Glutamatergic neuron (in vitro differentiated cells): ENCODE results near the gene BCAR1. TPM values are rescaled to one million over a fixed set of nuclear protein-coding genes. Genes with fewer than 3 reads are reported as not detected.
"Not testable (repeated sequence)": the region's sequence is repeated elsewhere in the genome, so short reads cannot be mapped to it uniquely, and the experiment has no call there.

Experiments
- DNase-seq: peaks from one replicate; pipeline ENCODE4 v3.0.0; 2022
- H3K27ac Mint-ChIP-seq: one replicate; pipeline ENCODE4 v1.8.0; 2020; ENCODE audit warnings: mild to moderate bottlenecking, mixed read lengths, inconsistent platforms; ENCODE audit not compliant: unreplicated experiment
- H3K27me3 Mint-ChIP-seq: one replicate; pipeline ENCODE4 v1.8.0; 2020; ENCODE audit warnings: mild to moderate bottlenecking, moderate library complexity, mixed read lengths, inconsistent platforms; ENCODE audit not compliant: unreplicated experiment
- H3K36me3 Mint-ChIP-seq: one replicate; pipeline ENCODE4 v1.8.0; 2020; ENCODE audit warnings: mild to moderate bottlenecking, mixed read lengths, inconsistent platforms; ENCODE audit not compliant: unreplicated experiment
- H3K4me1 Mint-ChIP-seq: one replicate; pipeline ENCODE4 v1.8.0; 2020; ENCODE audit warnings: mild to moderate bottlenecking, low read depth, mixed read lengths, inconsistent platforms; ENCODE audit not compliant: unreplicated experiment
- H3K4me3 Mint-ChIP-seq: one replicate; pipeline ENCODE4 v1.8.0; 2020; ENCODE audit warnings: mild to moderate bottlenecking, mixed read lengths, inconsistent platforms; ENCODE audit not compliant: unreplicated experiment
- H3K9me3 Mint-ChIP-seq: one replicate; pipeline ENCODE4 v1.8.0; 2020; ENCODE audit warnings: mild to moderate bottlenecking, moderate library complexity, mixed read lengths, inconsistent platforms; ENCODE audit not compliant: unreplicated experiment
- CTCF ChIP-seq: fragments of 200-600 bp; sonication (generic); IDR thresholded peaks from one replicate; pipeline ENCODE4 v1.5.0; 2021; ENCODE audit not compliant: partially characterized antibody, unreplicated experiment
- total RNA-seq: library from RNA; stranded (reverse); fragmentation: NEBNext Ultra II Directional; extraction: Animal tissue kit (Norgen Biotek cat#: 25700); gene quantifications from one replicate; pipeline ENCODE4 v1.2.1, GENCODE V29; 2021; ENCODE audit not compliant: unreplicated experiment

Gene BCAR1
- total RNA-seq, 1 donor from 2014 or later = 212 TPM

GRCh38 chr16:75216127-75216526 lies 35.3 kb downstream of the BCAR1 start:
- TF ChIP-seq CTCF = no peak
- DNase-seq = no peak
- H3K9me3 Mint-ChIP-seq = peaks cover 8% of the 10 kb centered on the region
- H3K36me3 Mint-ChIP-seq = no peaks in the 10 kb centered on the region
- H3K4me3 Mint-ChIP-seq = no peak overlapping the region
- H3K27me3 Mint-ChIP-seq = peaks cover 5% of the 10 kb centered on the region
- no peaks in the 10 kb centered on the region for H3K4me1 Mint-ChIP-seq
- no peak overlapping the region for H3K27ac Mint-ChIP-seq

- not testable (repeated sequence) for H3K4me1 Mint-ChIP-seq, DNase-seq, H3K27ac Mint-ChIP-seq
Measured at GRCh38 chr16:75211286-75211685, 40.1 kb downstream of the BCAR1 start.

GRCh38 chr16:75209944-75210343 lies 41.5 kb downstream of the BCAR1 start:
- DNase-seq = no peak

More at GRCh38 chr16:75211286-75211685, 40.1 kb downstream of the BCAR1 start:
- H3K27me3 Mint-ChIP-seq, H3K36me3 Mint-ChIP-seq, H3K4me3 Mint-ChIP-seq, H3K9me3 Mint-ChIP-seq: not testable (repeated sequence)

GRCh38 chr16:75209514-75209913 lies 41.9 kb downstream of the BCAR1 start:
- not testable (repeated sequence) for H3K9me3 Mint-ChIP-seq, H3K4me3 Mint-ChIP-seq, H3K27ac Mint-ChIP-seq, H3K36me3 Mint-ChIP-seq, H3K4me1 Mint-ChIP-seq, H3K27me3 Mint-ChIP-seq, DNase-seq

More at GRCh38 chr16:75209944-75210343, 41.5 kb downstream of the BCAR1 start:
- no peaks in the 10 kb centered on the region for H3K4me1 Mint-ChIP-seq
- no peaks in the 10 kb centered on the region for H3K27me3 Mint-ChIP-seq
- H3K36me3 Mint-ChIP-seq = no peaks in the 10 kb centered on the region
- H3K9me3 Mint-ChIP-seq = peaks cover 1% of the 10 kb centered on the region
- no peak overlapping the region for H3K4me3 Mint-ChIP-seq
- no peak overlapping the region for H3K27ac Mint-ChIP-seq
- TF ChIP-seq CTCF = no peak

DNA sequence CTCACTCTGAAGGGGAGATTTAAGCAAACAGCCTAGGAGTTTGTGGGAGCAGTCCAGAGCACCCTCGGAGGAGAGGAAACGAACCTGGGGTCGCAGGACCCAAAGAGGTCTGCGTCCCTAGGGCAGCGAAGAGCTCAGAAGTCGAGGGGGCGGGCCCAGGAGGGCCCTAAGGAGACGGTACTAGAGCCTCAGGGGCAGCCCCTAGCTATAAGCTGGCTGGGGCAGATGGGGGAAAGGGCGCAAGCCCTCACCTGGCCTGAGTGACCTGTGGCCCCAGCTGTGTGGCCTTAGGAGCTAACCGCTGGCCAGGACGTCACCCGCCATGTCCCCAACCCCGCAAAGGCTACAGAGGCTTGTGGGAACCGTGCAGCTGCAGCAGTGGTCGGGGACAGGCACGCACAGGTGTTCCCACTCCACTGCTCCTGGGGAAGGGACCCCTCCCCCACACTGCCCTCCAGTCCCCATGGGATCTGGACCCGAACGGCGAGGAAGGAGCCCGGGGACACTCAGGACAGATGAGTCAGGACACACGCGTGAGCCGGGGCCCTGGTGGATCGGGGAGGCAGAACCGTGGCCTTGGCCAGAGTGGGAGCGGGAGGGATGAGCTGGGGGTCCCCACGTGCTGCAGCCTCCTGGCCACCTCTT lies 42.4 kb downstream of the BCAR1 start:
- Mint-ChIP-seq H3K36me3 (no peaks in the 10 kb centered on the region), H3K27ac (no peak overlapping the region), H3K9me3 (peaks cover 2% of the 10 kb centered on the region), H3K27me3 (no peaks in the 10 kb centered on the region), H3K4me3 (no peak overlapping the region), H3K4me1 (no peaks in the 10 kb centered on the region)
- DNase-seq = no peak
- no peak for TF ChIP-seq CTCF

DNA sequence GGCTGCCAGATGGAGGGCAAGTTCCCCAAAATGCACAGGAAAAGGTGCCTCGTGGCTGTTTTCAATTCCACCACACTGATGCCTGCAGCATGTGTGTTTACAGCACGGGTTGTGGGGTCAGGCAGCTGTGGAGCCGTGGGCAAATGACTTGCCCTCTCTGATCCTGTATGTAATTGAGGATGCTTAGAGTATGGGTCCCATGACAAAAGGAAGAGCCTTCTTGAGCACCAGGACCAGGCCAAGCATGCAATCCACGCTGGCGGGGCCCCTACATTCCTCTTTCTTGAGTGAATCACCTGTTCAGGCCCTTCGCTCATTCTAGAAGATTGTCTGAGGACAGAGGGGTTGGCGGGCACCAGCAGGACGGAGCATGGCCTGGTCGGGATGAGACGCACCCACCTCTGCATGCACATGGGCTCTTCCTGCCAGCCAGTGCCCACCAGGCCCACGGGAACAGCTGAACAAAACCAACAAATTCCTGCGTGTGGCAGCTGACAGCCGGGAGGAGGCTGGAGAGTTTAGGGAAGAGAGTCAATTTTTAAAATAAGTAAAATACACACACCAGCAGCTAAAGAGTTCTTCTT lies 43.1 kb downstream of the BCAR1 start:
- DNase-seq = no peak
- Mint-ChIP-seq H3K4me3 (no peak overlapping the region), H3K4me1 (peaks cover 1% of the 10 kb centered on the region), H3K9me3 (peaks cover 4% of the 10 kb centered on the region), H3K27ac (no peak overlapping the region), H3K36me3 (no peaks in the 10 kb centered on the region), H3K27me3 (no peaks in the 10 kb centered on the region)
- no peak for TF ChIP-seq CTCF
